ENCODE measurements around the gene TTLL10.

GRCh38 chr1:1156140-1157032 is 17.3 kb upstream of the TTLL10 start:
- TF ChIP-seq POLR2A (IDR thresholded peaks at IDR 0.05; ENCODE audit: low read length) (no peak), GATA1 (IDR thresholded peaks at IDR 0.05; ENCODE audit: low read depth, low read length) (no peak)
